Activated T-helper 1 cell treated with anti-CD3 and anti-CD28 coated beads, Interleukin-12 subunit alpha, Interleukin-12 subunit beta, Interleukin-2, Interleukin-4 antibody, amounts not matched to agents 30 ng/mL and 10 ng/mL and 1 ng/mL, durations not matched to agents 14 hours and 24 hours and 36 hours (primary cell): Measurements from ENCODE around the gene CYP2A6. TPM values are rescaled to one million over a fixed set of nuclear protein-coding genes. Genes with fewer than 3 reads are reported as not detected.
"Not testable (repeated sequence)": the region's sequence is repeated elsewhere in the genome, so short reads cannot be mapped to it uniquely, and the experiment has no call there.

Experiments
- DNase-seq: peaks from one replicate; pipeline ENCODE4 v3.0.0; 2021; ENCODE audit warnings: low spot score
- H3K27ac Mint-ChIP-seq: one replicate; pipeline ENCODE4 v1.8.0; 2021; ENCODE audit warnings: mild to moderate bottlenecking, mixed read lengths
- H3K27me3 Mint-ChIP-seq: one replicate; pipeline ENCODE4 v1.8.0; 2022; ENCODE audit warnings: mild to moderate bottlenecking, moderate library complexity, mixed read lengths; ENCODE audit not compliant: insufficient read depth
- H3K36me3 Mint-ChIP-seq: one replicate; pipeline ENCODE4 v1.8.0; 2021; ENCODE audit warnings: low read depth, mixed read lengths
- H3K4me1 Mint-ChIP-seq: one replicate; pipeline ENCODE4 v1.8.0; 2021; ENCODE audit warnings: low read depth, mixed read lengths
- H3K4me3 Mint-ChIP-seq: one replicate; pipeline ENCODE4 v1.8.0; 2021; ENCODE audit warnings: mild to moderate bottlenecking, moderate library complexity, mixed read lengths
- H3K9me3 Mint-ChIP-seq: one replicate; pipeline ENCODE4 v1.8.0; 2021; ENCODE audit warnings: mixed read lengths
- intact Hi-C: fragments of 100-400 bp; cut with micrococcal nuclease; formaldehyde crosslinking; loops from one replicate; pipeline ENCODE4 v1.15.1; 2024
- total RNA-seq: library from RNA; stranded (reverse); gene quantifications from 2 replicates; pipeline ENCODE4 v1.2.3, GENCODE V29; 2022

Gene CYP2A6
- total RNA-seq, 1 donor from 2014 or later: not detected

- intact Hi-C loops: no loop called here
- no peak for DNase-seq
- no peaks in the 10 kb centered on the region for H3K9me3 Mint-ChIP-seq
- peaks cover 24% of the 10 kb centered on the region for H3K4me1 Mint-ChIP-seq
- no peaks in the 10 kb centered on the region for H3K27me3 Mint-ChIP-seq
- no peak overlapping the region for H3K4me3 Mint-ChIP-seq
- peaks cover 7% of the 10 kb centered on the region for H3K36me3 Mint-ChIP-seq
- no peak overlapping the region for H3K27ac Mint-ChIP-seq
Measured at GRCh38 chr19:40822161-40822560, 28.1 kb downstream of the CYP2A6 start.

GRCh38 chr19:40819479-40820234 lies 30.6 kb downstream of the CYP2A6 start:
- H3K27ac Mint-ChIP-seq, H3K27me3 Mint-ChIP-seq, H3K4me3 Mint-ChIP-seq, H3K9me3 Mint-ChIP-seq, DNase-seq, H3K36me3 Mint-ChIP-seq: not testable (repeated sequence)
- intact Hi-C loops: loop anchor here (1.0 kb wide), 2 partner anchors 42 to 157 kb away; no protein-coding TSS in a partner anchor
- H3K4me1 Mint-ChIP-seq: peaks cover 16% of the 10 kb centered on the region

GRCh38 chr19:40818480-40819399 lies 31.5 kb downstream of the CYP2A6 start:
- intact Hi-C loops: loop anchor here (1.0 kb wide), 2 partner anchors 41 to 156 kb away; no protein-coding TSS in a partner anchor
- Mint-ChIP-seq H3K4me3 (peak overlapping the region; percentile 63), H3K27ac (peak overlapping the region; percentile 20), H3K4me1 (peaks cover 16% of the 10 kb centered on the region), H3K27me3 (peaks cover 17% of the 10 kb centered on the region)
- not testable (repeated sequence) for H3K36me3 Mint-ChIP-seq, H3K9me3 Mint-ChIP-seq
- DNase-seq: peak; percentile 49

- intact Hi-C loops: no loop called here
- no peak for DNase-seq
- Mint-ChIP-seq H3K27ac (no peak overlapping the region), H3K27me3 (peaks cover 24% of the 10 kb centered on the region), H3K4me1 (peaks cover 35% of the 10 kb centered on the region), H3K4me3 (no peak overlapping the region), H3K9me3 (no peaks in the 10 kb centered on the region), H3K36me3 (peaks cover 12% of the 10 kb centered on the region)
Measured at GRCh38 chr19:40815223-40815622, 35.0 kb downstream of the CYP2A6 start.

GRCh38 chr19:40813182-40813581 lies 37.1 kb downstream of the CYP2A6 start:
- intact Hi-C loops: no loop called here
- DNase-seq: no peak
- Mint-ChIP-seq H3K27me3 (peaks cover 24% of the 10 kb centered on the region), H3K4me3 (no peak overlapping the region), H3K27ac (no peak overlapping the region), H3K9me3 (no peaks in the 10 kb centered on the region), H3K4me1 (peaks cover 26% of the 10 kb centered on the region), H3K36me3 (peaks cover 21% of the 10 kb centered on the region)

GRCh38 chr19:40812571-40812970 lies 37.7 kb downstream of the CYP2A6 start:
- H3K27ac Mint-ChIP-seq, H3K9me3 Mint-ChIP-seq, DNase-seq, intact Hi-C loops: not testable (repeated sequence)
- peaks cover 26% of the 10 kb centered on the region for H3K36me3 Mint-ChIP-seq
- peaks cover 24% of the 10 kb centered on the region for H3K27me3 Mint-ChIP-seq
- H3K4me1 Mint-ChIP-seq: peaks cover 30% of the 10 kb centered on the region
- peak overlapping the region; percentile 35 for H3K4me3 Mint-ChIP-seq

- Mint-ChIP-seq H3K27me3 (peaks cover 22% of the 10 kb centered on the region), H3K27ac (peak overlapping the region; percentile 63), H3K4me1 (peaks cover 39% of the 10 kb centered on the region), H3K4me3 (peak overlapping the region; percentile 80), H3K36me3 (peaks cover 33% of the 10 kb centered on the region), H3K9me3 (no peaks in the 10 kb centered on the region)
- DNase-seq: no peak
- intact Hi-C loops: loop anchor here (1.0 kb wide), 1 partner anchor 13 kb away; no protein-coding TSS in a partner anchor
Measured at GRCh38 chr19:40811478-40812341, 38.5 kb downstream of the CYP2A6 start.

GRCh38 chr19:40810649-40811408 lies 39.4 kb downstream of the CYP2A6 start:
- peak overlapping the region; percentile 94 for H3K4me3 Mint-ChIP-seq
- peak overlapping the region; percentile 68 for H3K27ac Mint-ChIP-seq
- peaks cover 48% of the 10 kb centered on the region for H3K4me1 Mint-ChIP-seq
- H3K27me3 Mint-ChIP-seq: peaks cover 20% of the 10 kb centered on the region
- H3K9me3 Mint-ChIP-seq: not testable (repeated sequence)
- peaks cover 34% of the 10 kb centered on the region for H3K36me3 Mint-ChIP-seq
- intact Hi-C loops: loop anchor here (1.0 kb wide), 1 partner anchor 13 kb away; no protein-coding TSS in a partner anchor
- peak; percentile 55 for DNase-seq

GRCh38 chr19:40810160-40810559 lies 40.1 kb downstream of the CYP2A6 start:
- peak overlapping the region; percentile 56 for H3K4me3 Mint-ChIP-seq
- peaks cover 34% of the 10 kb centered on the region for H3K36me3 Mint-ChIP-seq
- H3K27me3 Mint-ChIP-seq: peaks cover 20% of the 10 kb centered on the region
- no peak overlapping the region for H3K27ac Mint-ChIP-seq
- no peaks in the 10 kb centered on the region for H3K9me3 Mint-ChIP-seq
- intact Hi-C loops: no loop called here
- peaks cover 54% of the 10 kb centered on the region for H3K4me1 Mint-ChIP-seq
- DNase-seq: no peak

- Mint-ChIP-seq H3K36me3 (peaks cover 36% of the 10 kb centered on the region), H3K27me3 (peaks cover 15% of the 10 kb centered on the region), H3K4me1 (peaks cover 61% of the 10 kb centered on the region), H3K4me3 (peak overlapping the region; percentile 56), H3K27ac (no peak overlapping the region), H3K9me3 (no peaks in the 10 kb centered on the region)
- intact Hi-C loops: no loop called here
- DNase-seq: no peak
Measured at GRCh38 chr19:40809358-40810086, 40.7 kb downstream of the CYP2A6 start.

GRCh38 chr19:40808497-40808896 lies 41.8 kb downstream of the CYP2A6 start:
- Mint-ChIP-seq H3K27me3 (peaks cover 5% of the 10 kb centered on the region), H3K36me3 (peaks cover 43% of the 10 kb centered on the region), H3K27ac (no peak overlapping the region), H3K9me3 (no peaks in the 10 kb centered on the region), H3K4me1 (peaks cover 71% of the 10 kb centered on the region), H3K4me3 (no peak overlapping the region)
- intact Hi-C loops: no loop called here
- no peak for DNase-seq
